HCT116 (cell line): ENCODE results near the gene WFDC1. TPM values are rescaled to one million over a fixed set of nuclear protein-coding genes. Genes with fewer than 3 reads are reported as not detected.

Experiments
- ATAC-seq: fragments of 200-7000 bp; cut with Tn5 transposase; 2 replicates; pipeline ENCODE4 v1.9.1; 2020; ENCODE audit warnings: mild to moderate bottlenecking, moderate library complexity
- BruUV-seq: library from RNA; stranded (reverse); fragments of 400-500 nt; replicated peaks from 2 replicates; lab custom pipeline; 2021; lab: Mats Ljungman, UMichigan
- CTCF ChIA-PET: fragments of 300-600 bp; sonication (Branson Sonifier 250); formaldehyde crosslinking; loops from one replicate; lab custom pipeline; 2021; ENCODE audit warnings: antibody characterized with exemption; lab: Charles Lee
- POLR2A ChIA-PET: fragments of 300-600, 350-600 bp; sonication (Branson Sonifier 250); formaldehyde crosslinking; loops from one replicate; lab custom pipeline; 2021; ENCODE audit warnings: antibody characterized with exemption; lab: Charles Lee
- RAD21 ChIA-PET, 2 experiments: fragments of 300-600 bp; sonication (Branson Sonifier 250); formaldehyde crosslinking; loops; one replicate each; lab custom pipeline; 2023; ENCODE audit warnings: low total read pairs in 2 of 2; ENCODE audit not compliant: uncharacterized antibody in 2 of 2, unreplicated experiment in 2 of 2, low non-redundant PET in 1 of 2; lab: Charles Lee
- DNase-seq: peaks from one replicate; pipeline ENCODE4 v3.0.0-alpha.2; 2010; ENCODE audit warnings: low read depth, low spot score
- H2AFZ ChIP-seq: fragments of 200-600 bp; shearing (Covaris generic), sonication (generic); 2 replicates; pipeline ENCODE4 v1.6.1; 2017; ENCODE audit warnings: low read depth, mixed run types, mixed read lengths, antibody characterized with exemption, low read length; ENCODE audit not compliant: poor library complexity, severe bottlenecking
- H3K27ac ChIP-seq: 2 replicates; pipeline ENCODE4 v1.5.1; 2012; ENCODE audit warnings: low read depth, low read length
- H3K27me3 ChIP-seq: fragments of 200-600 bp; sonication (generic); 2 replicates; pipeline ENCODE4 v1.6.1; 2016; ENCODE audit warnings: mixed run types, low read length, mixed read lengths; ENCODE audit not compliant: insufficient read depth
- H3K36me3 ChIP-seq, 2 experiments: fragments of 200-500 bp in 1 of 2; fragments of 200-600 bp in 1 of 2; sonication (Bioruptor generic) in 1 of 2; sonication (generic) in 1 of 2; 2 replicates each; pipeline versions ENCODE4 v1.5.1 to v1.6.1; 2014 to 2016; ENCODE audit warnings: low read length in 2 of 2, inconsistent platforms in 1 of 2, mixed read lengths in 1 of 2, mixed run types in 1 of 2; ENCODE audit not compliant: insufficient read depth in 2 of 2, control insufficient read depth in 1 of 2
- H3K4me1 ChIP-seq, 2 experiments: fragments of 200-600 bp in 1 of 2; sonication (generic) in 1 of 2; 2 replicates each; pipeline versions ENCODE4 v1.5.1 to v1.6.1; 2012 to 2017; ENCODE audit warnings: low read length in 2 of 2, inconsistent platforms in 1 of 2, mild to moderate bottlenecking in 1 of 2, mixed read lengths in 1 of 2, mixed run types in 1 of 2, moderate library complexity in 1 of 2; ENCODE audit not compliant: insufficient read depth in 2 of 2, control insufficient read depth in 1 of 2
- H3K4me2 ChIP-seq: fragments of 200-600 bp; sonication (generic); 2 replicates; pipeline ENCODE4 v1.6.1; 2017; ENCODE audit warnings: mixed run types, low read length, mixed read lengths
- H3K4me3 ChIP-seq, 2 experiments: fragments of 200-600 bp in 1 of 2; sonication (generic) in 1 of 2; replicated peaks in 1 of 2; 2 replicates each; pipeline ENCODE4 v1.5.1; 2011 to 2016; ENCODE audit warnings: low read length in 2 of 2, control low read depth in 1 of 2, low read depth in 1 of 2, mild to moderate bottlenecking in 1 of 2, mixed read lengths in 1 of 2, mixed run types in 1 of 2
- H3K79me2 ChIP-seq: fragments of 200-600 bp; sonication (generic); 2 replicates; pipeline ENCODE4 v1.6.1; 2017; ENCODE audit warnings: mild to moderate bottlenecking, mixed run types, low read length, moderate library complexity, mixed read lengths; ENCODE audit not compliant: insufficient read depth
- H3K9ac ChIP-seq: fragments of 200-600 bp; sonication (generic); 2 replicates; pipeline ENCODE4 v1.6.1; 2016; ENCODE audit warnings: low read length, mixed read lengths
- H3K9me2 ChIP-seq: fragments of 200-600 bp; sonication (generic), shearing (Covaris generic); 2 replicates; pipeline ENCODE4 v1.6.1; 2017; ENCODE audit warnings: mixed run types, mild to moderate bottlenecking, moderate library complexity; ENCODE audit not compliant: insufficient read depth
- H3K9me3 ChIP-seq, 2 experiments: fragments of 200-500 bp in 1 of 2; fragments of 200-600 bp in 1 of 2; sonication (Bioruptor generic) in 1 of 2; sonication (generic) in 1 of 2; 2 replicates each; pipeline ENCODE4 v1.6.1; 2014 to 2017; ENCODE audit warnings: low read length in 2 of 2, mixed read lengths in 2 of 2, inconsistent platforms in 1 of 2, low read depth in 1 of 2, mild to moderate bottlenecking in 1 of 2, mixed run types in 1 of 2, moderate library complexity in 1 of 2; ENCODE audit not compliant: control insufficient read depth in 1 of 2, insufficient read depth in 1 of 2
- H4K20me1 ChIP-seq: fragments of 200-600 bp; sonication (generic), shearing (Covaris generic); 2 replicates; pipeline ENCODE4 v1.6.1; 2017; ENCODE audit warnings: mixed run types, mild to moderate bottlenecking, moderate library complexity; ENCODE audit not compliant: insufficient read depth
- CEBPB ChIP-seq: IDR thresholded peaks from 2 replicates; pipeline ENCODE4 v1.6.1; 2012; ENCODE audit warnings: low read depth
- CTCF ChIP-seq, 3 experiments: fragments of 200-600 bp in 1 of 3; sonication (generic) in 1 of 3; IDR thresholded peaks in 2 of 3; conservative IDR thresholded peaks in 1 of 3; 2 replicates each; pipeline ENCODE4 v1.5.1; 2012 to 2017; ENCODE audit warnings: low read depth in 2 of 3, low read length in 2 of 3, antibody characterized with exemption in 1 of 3, borderline replicate concordance in 1 of 3, control low read depth in 1 of 3, mild to moderate bottlenecking in 1 of 3, mixed read lengths in 1 of 3, mixed run types in 1 of 3, moderate library complexity in 1 of 3; ENCODE audit not compliant: insufficient read depth in 1 of 3
- EGR1 ChIP-seq: IDR thresholded peaks from 2 replicates; pipeline ENCODE4 v1.6.1; 2012; ENCODE audit warnings: low read depth
- ELF1 ChIP-seq: IDR thresholded peaks from 2 replicates; pipeline ENCODE4 v1.6.1; 2012; ENCODE audit warnings: low read depth, borderline replicate concordance
- EZH2 ChIP-seq: fragments of 200-600 bp; sonication (generic); IDR thresholded peaks from 2 replicates; pipeline ENCODE4 v1.6.1; 2017; ENCODE audit warnings: antibody characterized with exemption, mixed run types
- FOSL1 ChIP-seq: IDR thresholded peaks from 2 replicates; pipeline ENCODE4 v1.6.1; 2012; ENCODE audit warnings: low read depth
- JUND ChIP-seq: IDR thresholded peaks from 2 replicates; pipeline ENCODE4 v1.6.1; 2012
- POLR2A ChIP-seq: IDR thresholded peaks from 2 replicates; pipeline ENCODE4 v1.7.0; 2011; ENCODE audit warnings: borderline replicate concordance; ENCODE audit not compliant: insufficient read depth, insufficient read length; ENCODE audit errors: extremely low read depth
- RAD21 ChIP-seq: IDR thresholded peaks from 2 replicates; pipeline ENCODE4 v1.6.1; 2012; ENCODE audit warnings: low read depth, mild to moderate bottlenecking
- SIN3A ChIP-seq: IDR thresholded peaks from 2 replicates; pipeline ENCODE4 v1.6.1; 2012; ENCODE audit warnings: low read depth
- SP1 ChIP-seq: IDR thresholded peaks from 2 replicates; pipeline ENCODE4 v1.6.1; 2012; ENCODE audit warnings: low read depth
- SRF ChIP-seq: IDR thresholded peaks from 2 replicates; pipeline ENCODE4 v1.6.1; 2012; ENCODE audit warnings: low read depth
- ZBTB33 ChIP-seq: IDR thresholded peaks from 2 replicates; pipeline ENCODE4 v1.6.1; 2011; ENCODE audit warnings: mild to moderate bottlenecking, low read length, moderate library complexity; ENCODE audit not compliant: insufficient replicate concordance; ENCODE audit errors: extremely low read depth
- ZFX ChIP-seq: fragments of 450-650 bp; IDR thresholded peaks from 2 replicates; pipeline ENCODE4 v1.6.1; 2017
- ZNF274 ChIP-seq: fragments of 200-500 bp; sonication (Bioruptor generic); IDR thresholded peaks from 2 replicates; pipeline ENCODE4 v1.6.1; 2014; ENCODE audit warnings: mild to moderate bottlenecking, low read depth, low read length, inconsistent platforms
- intact Hi-C: fragments of 100-400 bp; cut with micrococcal nuclease; formaldehyde crosslinking; loops from 2 replicates; pipeline ENCODE4 v1.10.0; 2022
- total RNA-seq: library from RNA; stranded (reverse); gene quantifications from one replicate; pipeline ENCODE4 v1.2.1, GENCODE V29; 2021; ENCODE audit not compliant: unreplicated experiment

The WFDC1 gene
- total RNA-seq, 1 experiment from 2014 or later = 0.42 TPM

- Histone ChIP-seq H4K20me1 (no peaks in the 10 kb centered on the region), H3K4me3 (no peak overlapping the region), H3K36me3 (no peaks in the 10 kb centered on the region), H3K27me3 (no peaks in the 10 kb centered on the region), H3K9ac (no peak overlapping the region), H3K9me2 (no peaks in the 10 kb centered on the region), H3K4me2 (no peak overlapping the region), H2AFZ (no peak overlapping the region), H3K4me1 (no peaks in the 10 kb centered on the region), H3K79me2 (no peaks in the 10 kb centered on the region), H3K27ac (no peak overlapping the region), H3K9me3 (no peaks in the 10 kb centered on the region)
- ChIA-PET RAD21 (no interaction called here), POLR2A (no interaction called here), CTCF (no interaction called here)
- no peak for DNase-seq
- no TSS peak for BruUV-seq
- TF ChIP-seq SP1 = no peak
- TF ChIP-seq EZH2 = no peak
- TF ChIP-seq POLR2A = no peak
- no peak for TF ChIP-seq SRF
- no peak for TF ChIP-seq ZBTB33
- no peak for TF ChIP-seq CTCF (IDR thresholded peaks at IDR 0.05 in 2 of 3, conservative IDR thresholded peaks at IDR 0.05 in 1 of 3; ENCODE audit: borderline replicate concordance in 1 of 3, insufficient read depth in 1 of 3, low read depth in 2 of 3, low read length in 2 of 3)
- no peak for TF ChIP-seq RAD21
- no peak for TF ChIP-seq SIN3A
- TF ChIP-seq EGR1 = no peak
- TF ChIP-seq JUND = no peak
- TF ChIP-seq ZFX = no peak
- TF ChIP-seq FOSL1 = no peak
- TF ChIP-seq CEBPB = no peak
- no peak for TF ChIP-seq ZNF274
- TF ChIP-seq ELF1 = no peak
- intact Hi-C loops = no loop called here
- no peak for ATAC-seq
These were observed 56.2 kb downstream of the WFDC1 start for GRCh38 chr16:84350685-84351400.
